NOMO-1 (cell line): ENCODE results near the gene CDH4.

Source experiments
- DNase-seq, 2 experiments: peaks; one replicate each; lab custom pipeline; 2025; ENCODE audit not compliant: unreplicated experiment in 2 of 2; lab: John Stamatoyannopoulos, UW

Gene CDH4

GRCh38 chr20:61354001-61354390, 101.9 kb downstream of the CDH4 start:
- DNase-seq, result no peak

- DNase-seq, result no peak
Measured at GRCh38 chr20:61354501-61354900, 102.4 kb downstream of the CDH4 start.

- no peak for DNase-seq
Measured at GRCh38 chr20:61354901-61355495, 102.9 kb downstream of the CDH4 start.

GRCh38 chr20:61355585-61355984, 103.5 kb downstream of the CDH4 start:
- no peak for DNase-seq

GRCh38 chr20:61356196-61356595, 104.1 kb downstream of the CDH4 start:
- DNase-seq, result no peak

GRCh38 chr20:61357119-61357518, 105.1 kb downstream of the CDH4 start:
- no peak for DNase-seq

GRCh38 chr20:61359254-61359653, 107.2 kb downstream of the CDH4 start:
- DNase-seq, result no peak

GRCh38 chr20:61360296-61360695, 108.2 kb downstream of the CDH4 start:
- DNase-seq, result no peak

- no peak for DNase-seq
Measured at GRCh38 chr20:61360940-61361339, 108.9 kb downstream of the CDH4 start.

- DNase-seq, result no peak
Measured at GRCh38 chr20:61361501-61361900, 109.4 kb downstream of the CDH4 start.

- DNase-seq, result no peak
Measured at GRCh38 chr20:61364147-61364546, 112.1 kb downstream of the CDH4 start.

- DNase-seq, result no peak
Measured at GRCh38 chr20:61366914-61367313, 114.9 kb downstream of the CDH4 start.

- DNase-seq, result no peak
Measured at GRCh38 chr20:61369731-61370520, 117.9 kb downstream of the CDH4 start.

- DNase-seq, result no peak
Measured at GRCh38 chr20:61370841-61371303, 118.8 kb downstream of the CDH4 start.

GRCh38 chr20:61371501-61372136, 119.6 kb downstream of the CDH4 start:
- DNase-seq, result no peak

- no peak for DNase-seq
Measured at GRCh38 chr20:61372137-61373054, 120.3 kb downstream of the CDH4 start.

GRCh38 chr20:61373055-61373399, 121.0 kb downstream of the CDH4 start:
- no peak for DNase-seq

GRCh38 chr20:61373956-61374545, 122.0 kb downstream of the CDH4 start:
- DNase-seq, result no peak

GRCh38 chr20:61376541-61377240, 124.6 kb downstream of the CDH4 start:
- DNase-seq, result no peak
